ENCODE measurements around the gene EHF.

The EHF gene

GRCh38 chr11:34619062-34619516 lies 1.8 kb upstream of the EHF start:
- in situ Hi-C loops (cut with MboI; ENCODE audit: low sequenced_read_pairs) = no loop called here

DNA sequence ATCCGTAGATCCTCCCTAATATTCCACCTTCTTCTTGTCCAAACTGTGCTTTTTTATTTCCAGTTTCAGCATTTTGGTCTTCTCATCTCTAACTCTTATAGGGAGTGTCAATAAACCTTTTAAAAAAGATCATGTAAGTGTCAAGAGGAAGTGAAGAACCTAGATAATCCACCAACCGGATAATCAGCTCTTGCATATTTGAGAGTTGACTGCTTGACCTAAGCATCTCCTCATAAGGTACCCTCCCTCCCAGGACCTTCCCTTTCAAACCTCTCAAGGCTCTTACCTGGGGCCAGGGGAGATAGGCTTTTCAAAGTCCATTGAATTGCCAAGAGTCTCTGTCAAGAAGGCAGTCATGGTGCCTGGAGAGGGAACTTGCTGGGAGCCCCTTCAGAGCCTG lies 691 bp upstream of the EHF start:
- in situ Hi-C loops (cut with MboI; ENCODE audit: low sequenced_read_pairs) = no loop called here

DNA sequence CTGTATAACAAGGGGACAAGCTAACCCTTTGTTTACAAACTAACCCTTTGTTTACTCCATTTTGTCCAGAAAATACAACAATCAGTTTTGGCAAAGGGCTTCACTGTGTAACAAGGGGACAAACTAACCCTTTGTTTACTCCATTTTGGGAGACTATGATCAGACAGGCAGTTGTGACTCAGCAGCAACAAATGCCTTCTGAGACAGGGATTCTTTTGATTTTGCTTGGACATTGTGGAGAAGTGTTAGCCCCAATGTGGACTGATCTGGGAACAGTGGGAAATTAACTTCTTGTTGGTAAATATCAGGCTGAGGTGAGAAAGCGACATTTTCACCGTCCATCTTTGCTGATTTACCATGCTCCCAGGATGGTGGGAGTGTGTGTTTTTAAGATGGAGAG lies 983 bp downstream of the EHF start:
- in situ Hi-C loops (cut with MboI; ENCODE audit: low sequenced_read_pairs) = no loop called here

DNA sequence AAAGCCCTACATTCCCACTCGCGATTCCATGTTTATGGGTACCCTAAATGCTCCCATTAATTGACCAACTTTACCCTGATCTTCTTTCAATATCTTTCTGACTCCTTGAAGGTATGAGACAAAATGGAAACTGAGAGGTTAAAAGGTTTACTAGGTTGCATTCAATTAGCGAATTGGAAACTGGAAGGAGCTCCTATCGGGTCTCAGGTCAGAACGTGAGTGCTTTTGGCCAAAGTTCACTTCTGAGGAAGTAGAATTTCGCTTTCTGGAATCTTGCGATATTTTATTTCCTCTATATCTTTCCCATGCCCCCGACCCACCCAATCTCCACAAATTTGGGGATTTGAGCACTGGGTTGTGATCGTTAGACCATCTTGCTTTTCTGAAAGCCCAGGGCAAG lies 2.6 kb downstream of the EHF start:
- in situ Hi-C loops (cut with MboI; ENCODE audit: low sequenced_read_pairs) = no loop called here

DNA sequence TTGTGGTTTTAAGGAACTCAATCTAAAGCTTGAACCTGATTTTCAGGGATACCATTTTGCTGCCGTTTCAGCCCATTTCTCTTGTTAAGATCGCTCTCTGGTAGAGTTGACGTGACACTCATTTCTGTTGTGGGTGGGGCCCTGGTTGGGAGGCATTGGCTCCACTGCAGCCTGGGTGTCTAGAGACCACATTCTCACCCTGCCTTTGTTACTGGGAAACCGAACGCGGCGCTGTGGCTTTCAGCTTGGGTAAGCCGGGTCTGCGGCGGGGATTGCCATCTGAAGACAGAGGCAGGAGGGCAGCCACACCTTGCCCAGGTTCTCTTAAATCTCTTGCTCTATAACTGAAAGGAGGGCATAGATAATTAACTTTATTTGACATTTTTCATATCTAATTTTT lies 3.2 kb downstream of the EHF start:
- in situ Hi-C loops (cut with MboI; ENCODE audit: low sequenced_read_pairs) = no loop called here

GRCh38 chr11:34625576-34625975 lies 4.7 kb downstream of the EHF start:
- in situ Hi-C loops (cut with MboI; ENCODE audit: low sequenced_read_pairs) = no loop called here

GRCh38 chr11:34626393-34626792 lies 5.5 kb downstream of the EHF start:
- in situ Hi-C loops (cut with MboI; ENCODE audit: low sequenced_read_pairs) = no loop called here

DNA sequence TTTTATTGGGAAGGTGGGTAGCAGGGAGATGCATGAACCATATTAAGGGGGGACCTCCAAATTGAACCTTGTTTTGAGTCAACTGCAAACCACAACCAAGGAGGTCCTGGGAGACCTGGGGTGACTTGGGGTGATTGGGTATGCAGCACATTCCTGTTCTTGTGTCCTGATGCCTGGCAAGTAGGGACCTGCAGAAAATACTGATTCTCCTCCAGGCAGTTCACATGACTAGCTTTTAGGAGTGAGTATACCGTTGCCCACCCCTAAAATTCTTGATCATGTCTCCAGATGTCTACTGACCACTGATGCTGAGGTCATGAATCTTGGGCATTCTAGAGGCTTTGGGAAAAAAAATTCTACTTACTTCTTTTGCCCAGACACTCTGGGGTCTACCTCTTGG lies 6.3 kb downstream of the EHF start:
- in situ Hi-C loops (cut with MboI; ENCODE audit: low sequenced_read_pairs) = no loop called here

DNA sequence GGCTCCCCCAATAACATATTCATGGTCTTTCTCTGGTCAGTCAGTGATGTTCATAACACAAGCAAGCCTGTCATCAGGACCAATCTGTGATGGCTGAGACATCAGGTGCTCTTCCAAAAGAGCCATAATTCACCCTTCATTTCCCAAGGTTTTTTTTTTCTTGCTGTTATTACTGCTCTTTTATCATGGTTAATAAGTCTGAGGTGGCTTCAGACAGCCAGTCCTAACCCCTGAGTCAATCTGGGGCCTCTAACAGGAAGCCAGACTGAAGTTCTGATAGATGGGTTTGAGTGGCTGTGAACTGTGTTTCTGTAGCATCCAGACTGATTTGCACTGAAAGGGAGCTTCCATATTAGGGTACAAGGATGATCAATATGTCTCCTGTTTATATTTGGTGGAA lies 8.8 kb downstream of the EHF start:
- in situ Hi-C loops (cut with MboI; ENCODE audit: low sequenced_read_pairs) = no loop called here

- in situ Hi-C loops (cut with MboI; ENCODE audit: low sequenced_read_pairs) = no loop called here
These were observed 9.7 kb downstream of the EHF start for GRCh38 chr11:34630544-34630943.

- in situ Hi-C loops (cut with MboI; ENCODE audit: low sequenced_read_pairs) = no loop called here
These were observed 10.4 kb downstream of the EHF start for GRCh38 chr11:34631297-34631696.

GRCh38 chr11:34631737-34632104 lies 10.8 kb downstream of the EHF start:
- in situ Hi-C loops (cut with MboI; ENCODE audit: low sequenced_read_pairs) = no loop called here

DNA sequence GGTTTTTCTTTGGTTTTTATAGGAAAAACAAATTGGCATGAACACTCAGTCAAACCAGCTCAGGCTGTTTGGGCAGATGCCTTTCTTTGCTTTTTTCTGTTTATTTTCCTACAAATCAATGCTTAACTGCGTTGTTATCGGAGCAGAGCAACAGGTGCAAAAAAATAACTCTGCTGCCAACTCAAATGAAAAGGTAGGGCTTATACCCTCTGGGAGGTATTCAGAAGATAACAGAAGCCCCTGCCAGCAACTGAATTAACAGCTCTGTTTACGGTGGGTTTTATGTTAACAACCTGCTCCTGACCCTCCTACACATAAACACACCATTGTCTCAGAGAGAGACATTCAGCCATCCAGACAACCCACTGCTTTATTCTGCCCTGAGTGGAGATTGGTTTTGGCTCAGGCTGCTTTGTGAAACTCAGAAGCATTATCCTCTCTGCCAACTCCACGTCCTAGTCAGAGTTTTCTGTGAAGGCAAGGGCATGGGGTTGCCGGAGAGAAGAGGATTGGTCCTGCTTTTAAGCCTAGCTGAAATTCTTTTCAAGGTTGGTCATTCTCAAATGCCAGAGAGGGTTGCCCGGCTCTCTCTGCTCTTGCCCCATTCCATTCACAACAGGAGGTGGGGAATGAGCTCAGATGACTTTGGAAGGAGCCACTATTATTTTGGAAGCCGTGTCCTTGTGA lies 11.4 kb downstream of the EHF start:
- in situ Hi-C loops (cut with MboI; ENCODE audit: low sequenced_read_pairs) = no loop called here

DNA sequence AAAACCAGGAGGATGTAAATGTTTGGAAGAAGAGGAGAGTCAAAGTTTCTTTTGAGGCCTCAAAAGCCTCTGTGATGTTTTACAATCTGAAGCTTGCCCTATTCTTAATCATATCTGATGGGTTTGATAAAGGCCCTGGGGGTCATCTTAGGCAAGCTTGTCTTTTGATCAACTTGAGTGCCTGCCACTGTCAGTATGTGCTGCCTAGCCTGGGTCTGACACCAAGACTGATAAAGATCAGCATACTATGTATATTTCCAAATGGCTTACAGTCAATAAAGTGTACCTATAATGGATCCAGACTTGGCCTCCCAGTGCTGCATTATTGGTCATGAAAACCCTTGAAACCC lies 12.7 kb downstream of the EHF start:
- in situ Hi-C loops (cut with MboI; ENCODE audit: low sequenced_read_pairs) = no loop called here

DNA sequence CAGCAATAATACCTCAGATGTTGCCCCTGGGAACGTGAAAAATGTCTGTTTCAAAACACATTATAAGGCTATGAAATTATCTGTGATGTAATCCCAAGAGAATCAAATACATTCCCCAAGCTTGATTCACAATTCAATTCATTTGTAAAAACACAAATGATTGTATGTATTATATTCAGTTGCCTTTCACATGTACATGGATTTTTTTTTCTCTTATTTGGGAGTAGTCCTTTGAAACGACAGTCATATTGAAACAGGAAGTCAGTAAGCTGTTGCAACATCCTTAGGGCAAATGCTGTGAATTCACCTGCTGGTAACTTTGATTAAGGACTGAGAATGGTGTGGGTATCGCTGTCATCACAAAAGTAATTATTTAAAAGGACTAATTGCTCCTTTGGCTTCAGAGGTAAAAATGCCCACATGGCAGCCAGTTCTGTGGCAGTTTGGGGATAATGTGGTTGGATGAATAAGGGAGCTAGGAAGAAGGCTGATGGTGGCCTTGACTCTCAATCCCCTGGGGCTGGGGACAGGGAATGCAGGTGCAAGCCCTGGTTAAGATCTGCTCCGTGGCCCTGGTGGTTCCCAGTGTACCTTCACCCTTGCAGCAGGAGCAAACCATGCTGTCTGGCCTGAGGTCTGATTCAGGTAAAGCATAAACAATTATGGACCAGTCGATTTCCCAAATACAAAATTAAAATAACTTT lies 13.2 kb downstream of the EHF start:
- in situ Hi-C loops (cut with MboI; ENCODE audit: low sequenced_read_pairs) = no loop called here

GRCh38 chr11:34634694-34635062 lies 13.8 kb downstream of the EHF start:
- in situ Hi-C loops (cut with MboI; ENCODE audit: low sequenced_read_pairs) = no loop called here

GRCh38 chr11:34636127-34636526 lies 15.2 kb downstream of the EHF start:
- in situ Hi-C loops (cut with MboI; ENCODE audit: low sequenced_read_pairs) = no loop called here

DNA sequence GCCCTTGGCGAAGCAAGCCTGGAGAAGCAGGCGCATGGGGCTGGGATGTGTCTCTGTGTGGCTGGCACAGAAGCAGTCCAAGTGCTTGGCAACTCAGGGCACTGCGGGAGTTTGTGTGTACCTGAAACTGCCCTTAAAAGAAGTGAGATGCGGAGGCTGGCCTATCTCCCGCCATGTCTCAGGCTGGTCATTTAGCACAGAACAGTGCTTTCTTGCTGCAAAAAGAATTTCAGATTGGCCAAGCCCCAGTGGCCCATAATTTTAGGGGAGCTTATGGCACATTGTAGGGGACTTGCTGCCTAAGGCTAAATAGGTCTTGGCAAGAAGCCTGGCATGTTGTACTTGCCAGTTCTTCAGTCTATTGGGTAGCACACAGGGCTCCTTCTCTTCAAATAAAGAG lies 16.4 kb downstream of the EHF start:
- in situ Hi-C loops (cut with MboI; ENCODE audit: low sequenced_read_pairs) = no loop called here

DNA sequence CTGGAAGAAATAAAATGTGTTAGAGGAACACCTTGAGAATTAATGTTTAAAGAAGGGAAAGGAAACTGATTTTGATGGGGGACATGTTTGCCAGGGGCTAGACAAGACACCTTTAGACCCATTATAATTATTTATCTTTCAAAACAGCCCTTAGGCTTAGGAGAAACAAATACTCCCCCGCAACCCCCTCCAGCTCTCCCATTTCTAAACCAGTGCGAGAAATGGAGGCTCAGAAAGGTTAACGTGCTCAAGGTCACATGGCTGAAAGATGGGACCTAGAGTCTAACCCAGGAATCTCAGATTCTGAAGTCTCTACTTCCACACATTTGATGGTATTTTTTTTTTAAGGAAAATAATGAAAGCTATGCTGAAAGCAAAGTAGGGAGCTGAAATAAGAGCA lies 18.0 kb downstream of the EHF start:
- in situ Hi-C loops (cut with MboI; ENCODE audit: low sequenced_read_pairs) = no loop called here

DNA sequence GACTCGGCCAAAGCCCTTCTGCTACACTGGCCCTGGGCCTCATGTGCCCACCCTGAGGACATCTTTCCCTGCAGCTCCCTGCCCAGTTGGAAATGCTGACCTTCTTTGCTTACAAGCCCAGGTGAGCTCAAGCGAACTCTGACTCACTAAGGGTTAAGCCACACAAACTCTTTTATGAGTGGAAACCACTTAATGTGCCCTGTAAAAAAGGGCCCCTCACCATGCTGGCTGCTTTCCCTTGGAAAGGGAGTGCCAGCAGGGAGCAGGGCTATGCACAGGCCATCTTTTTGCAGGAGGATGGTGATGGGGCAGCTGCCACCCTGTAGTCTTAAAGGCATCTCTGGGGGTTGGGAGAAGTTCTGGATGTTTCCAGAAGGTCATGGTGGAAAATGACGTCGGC lies 18.7 kb downstream of the EHF start:
- in situ Hi-C loops (cut with MboI; ENCODE audit: low sequenced_read_pairs) = no loop called here

- in situ Hi-C loops (cut with MboI; ENCODE audit: low sequenced_read_pairs) = no loop called here
These were observed 19.4 kb downstream of the EHF start for GRCh38 chr11:34640050-34640923.

- in situ Hi-C loops (cut with MboI; ENCODE audit: low sequenced_read_pairs) = no loop called here
These were observed 20.0 kb downstream of the EHF start for GRCh38 chr11:34640924-34641275.
